Fibroblast of pulmonary artery (primary cell): ENCODE data around the gene ISM2.

Experiments used
- DNase-seq: peaks from one replicate; pipeline ENCODE4 v3.0.0-alpha.2; 2010; ENCODE audit warnings: low read depth
- H3K4me3 ChIP-seq: replicated peaks from 2 replicates; pipeline ENCODE4 v1.5.1; 2011; ENCODE audit warnings: low read depth, mild to moderate bottlenecking, control low read depth, low read length, moderate library complexity
- TF ChIP-seq, protein P1 (sequence below): IDR thresholded peaks from 2 replicates; pipeline ENCODE4 v1.5.1; 2011; ENCODE audit warnings: mild to moderate bottlenecking, control low read depth, low read length, inconsistent platforms; ENCODE audit errors: missing control alignments

ISM2 gene

DNA sequence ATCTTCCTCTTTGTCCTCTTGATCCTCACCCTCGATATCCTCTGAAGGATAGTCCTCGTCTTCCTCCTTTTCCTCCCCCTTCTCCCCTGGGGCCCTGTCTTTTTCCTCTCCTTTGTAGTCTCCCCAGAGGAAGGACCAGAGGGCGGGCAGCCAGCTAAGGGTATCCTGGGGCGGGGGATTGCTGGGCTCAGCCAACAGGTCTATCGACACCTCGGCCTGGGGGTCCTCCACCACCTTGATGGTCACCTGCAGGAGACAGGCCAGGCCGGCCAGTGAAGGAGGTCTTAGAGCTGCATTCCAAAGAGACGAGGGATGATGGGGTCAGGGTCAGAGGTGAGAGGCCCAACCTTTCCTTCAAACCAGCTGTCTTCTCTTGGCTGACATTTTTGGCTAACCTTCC is 16.2 kb downstream of the ISM2 start:
- DNase-seq = no peak
- no peak overlapping the region for H3K4me3 ChIP-seq
- TF ChIP-seq, protein P1, sequence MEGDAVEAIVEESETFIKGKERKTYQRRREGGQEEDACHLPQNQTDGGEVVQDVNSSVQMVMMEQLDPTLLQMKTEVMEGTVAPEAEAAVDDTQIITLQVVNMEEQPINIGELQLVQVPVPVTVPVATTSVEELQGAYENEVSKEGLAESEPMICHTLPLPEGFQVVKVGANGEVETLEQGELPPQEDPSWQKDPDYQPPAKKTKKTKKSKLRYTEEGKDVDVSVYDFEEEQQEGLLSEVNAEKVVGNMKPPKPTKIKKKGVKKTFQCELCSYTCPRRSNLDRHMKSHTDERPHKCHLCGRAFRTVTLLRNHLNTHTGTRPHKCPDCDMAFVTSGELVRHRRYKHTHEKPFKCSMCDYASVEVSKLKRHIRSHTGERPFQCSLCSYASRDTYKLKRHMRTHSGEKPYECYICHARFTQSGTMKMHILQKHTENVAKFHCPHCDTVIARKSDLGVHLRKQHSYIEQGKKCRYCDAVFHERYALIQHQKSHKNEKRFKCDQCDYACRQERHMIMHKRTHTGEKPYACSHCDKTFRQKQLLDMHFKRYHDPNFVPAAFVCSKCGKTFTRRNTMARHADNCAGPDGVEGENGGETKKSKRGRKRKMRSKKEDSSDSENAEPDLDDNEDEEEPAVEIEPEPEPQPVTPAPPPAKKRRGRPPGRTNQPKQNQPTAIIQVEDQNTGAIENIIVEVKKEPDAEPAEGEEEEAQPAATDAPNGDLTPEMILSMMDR = no peak

DNA sequence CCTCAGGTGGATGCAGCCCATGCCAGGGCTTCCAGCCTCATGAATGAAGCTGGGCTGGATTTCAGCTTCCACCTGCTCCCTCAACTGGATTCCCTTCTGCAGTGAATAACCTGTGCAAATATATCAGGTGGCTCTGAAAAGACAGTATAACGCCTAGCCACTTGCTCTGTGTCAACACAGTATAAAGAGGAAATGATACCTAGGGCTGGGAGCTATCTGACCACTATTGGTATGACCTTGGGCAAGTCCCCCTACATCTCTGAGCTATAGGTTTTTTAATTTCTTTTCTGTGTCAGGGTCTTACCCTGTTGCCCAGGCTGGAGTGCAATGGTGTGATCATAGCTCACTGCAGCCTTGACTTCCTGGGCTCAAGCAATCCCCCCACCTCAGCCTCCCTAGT is 19.8 kb downstream of the ISM2 start:
- no peak for DNase-seq
- TF ChIP-seq, protein P1 = no peak
- H3K4me3 ChIP-seq = no peak overlapping the region

DNA sequence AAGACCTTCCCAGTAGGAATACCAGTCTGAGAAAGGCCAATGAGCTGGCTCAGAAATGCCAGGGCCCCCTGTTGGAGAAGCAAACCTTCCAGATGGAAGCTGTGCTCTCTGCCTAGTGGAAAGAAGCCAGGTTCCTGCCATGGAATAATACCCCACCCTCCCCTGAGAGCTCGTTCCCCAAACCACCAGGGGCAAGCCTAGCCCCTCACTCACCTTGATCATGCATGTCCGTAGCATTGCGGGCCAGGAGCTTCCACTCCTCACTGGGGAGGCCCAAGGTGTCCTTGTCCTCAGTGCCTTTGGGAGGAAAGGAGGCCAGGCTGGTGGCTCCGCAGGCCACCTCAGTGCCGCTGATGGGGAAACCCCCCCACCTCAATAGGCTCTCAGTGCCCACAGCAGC is 20.6 kb downstream of the ISM2 start:
- H3K4me3 ChIP-seq = no peak overlapping the region
- DNase-seq = no peak
- TF ChIP-seq, protein P1 = no peak

DNA sequence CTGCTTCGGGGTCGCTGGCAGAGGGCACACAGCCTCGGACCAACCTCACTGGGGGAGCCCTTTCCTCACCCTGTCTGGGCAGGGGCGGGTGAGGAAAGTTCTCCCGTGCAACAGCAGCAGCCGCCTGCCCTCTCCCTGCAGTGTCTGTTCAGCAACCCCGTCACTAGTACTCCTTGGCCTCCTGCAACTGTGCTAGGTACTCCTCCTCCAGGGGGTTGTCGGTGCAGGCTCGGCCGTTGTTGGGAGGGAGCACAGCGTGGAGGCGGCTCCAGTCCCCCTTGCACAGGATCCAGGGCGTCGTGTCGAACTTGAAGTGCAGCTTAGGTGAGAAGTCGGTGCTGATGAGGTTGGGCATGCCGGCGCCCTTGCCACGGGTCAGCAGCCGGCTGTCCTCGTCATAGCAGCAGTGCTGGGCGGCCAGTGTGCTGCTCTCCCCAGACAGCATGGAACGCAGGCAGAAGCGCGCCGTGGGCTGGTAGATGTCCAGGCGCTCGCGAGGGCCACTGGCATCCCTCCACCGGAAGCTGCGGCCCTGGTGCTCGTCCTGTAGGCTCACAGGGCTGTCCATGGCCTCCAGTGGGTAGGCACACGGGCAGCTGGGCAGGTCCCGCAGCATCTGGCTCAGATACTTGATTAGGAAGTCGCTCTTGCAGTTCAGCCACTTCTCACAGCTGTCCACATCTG is 23.0 kb downstream of the ISM2 start:
- DNase-seq = no peak
- TF ChIP-seq, protein P1 = no peak
- H3K4me3 ChIP-seq = no peak overlapping the region

DNA sequence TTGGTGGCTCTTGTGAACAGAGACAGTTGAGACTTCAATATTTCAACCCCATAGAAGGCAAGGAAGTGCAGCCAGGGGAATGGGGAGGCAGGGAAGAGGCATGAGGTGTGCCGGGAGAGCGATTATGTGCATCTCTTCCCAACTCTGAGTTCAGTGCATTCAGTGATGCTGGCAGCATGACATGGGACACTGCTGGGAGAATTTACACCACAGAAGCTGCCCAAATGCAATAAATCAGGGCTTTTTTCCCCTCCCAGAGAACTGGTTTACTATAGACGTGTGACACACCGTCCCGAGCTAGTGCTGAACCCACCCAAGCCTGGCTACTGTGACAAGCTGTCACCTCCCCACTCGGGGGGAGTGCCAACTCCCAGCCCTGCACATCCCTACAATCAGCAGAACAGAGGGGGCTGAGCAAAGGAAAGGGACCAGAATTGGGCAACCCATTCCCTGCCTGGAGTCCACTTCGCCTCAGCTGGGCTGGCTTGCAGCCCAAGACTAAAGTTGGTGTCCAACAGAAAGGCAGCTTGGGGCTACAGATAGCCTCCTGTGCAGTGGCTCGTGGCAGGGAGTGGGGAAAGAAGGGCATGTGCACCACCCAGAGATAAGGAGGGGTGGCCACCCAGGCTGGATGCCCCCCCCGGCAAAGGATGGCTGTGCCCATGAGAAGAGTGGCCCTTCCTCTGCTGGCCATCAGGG is 24.0 kb downstream of the ISM2 start:
- TF ChIP-seq, protein P1 = no peak
- no peak for DNase-seq
- no peak overlapping the region for H3K4me3 ChIP-seq

DNA sequence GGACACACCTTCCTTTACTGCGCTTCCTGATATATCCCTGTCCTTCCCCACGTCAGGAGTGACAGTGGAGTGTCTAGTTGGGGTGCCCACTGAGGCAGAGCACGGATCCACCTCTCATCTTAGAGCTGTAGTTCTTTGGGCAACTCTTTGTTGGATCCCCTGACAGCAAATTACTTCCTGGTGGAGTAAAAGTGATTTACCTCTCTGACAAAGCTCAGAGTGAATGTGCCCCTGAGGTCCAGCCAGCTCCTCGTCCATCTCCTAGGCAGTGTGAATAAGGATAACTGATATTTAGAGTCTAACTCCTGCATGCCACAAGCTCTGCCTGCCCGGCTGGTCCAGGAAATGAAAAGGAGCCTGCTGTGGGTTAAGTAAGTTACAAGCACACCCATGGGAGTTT is 24.7 kb downstream of the ISM2 start:
- no peak for DNase-seq
- TF ChIP-seq, protein P1 = no peak
- no peak overlapping the region for H3K4me3 ChIP-seq

DNA sequence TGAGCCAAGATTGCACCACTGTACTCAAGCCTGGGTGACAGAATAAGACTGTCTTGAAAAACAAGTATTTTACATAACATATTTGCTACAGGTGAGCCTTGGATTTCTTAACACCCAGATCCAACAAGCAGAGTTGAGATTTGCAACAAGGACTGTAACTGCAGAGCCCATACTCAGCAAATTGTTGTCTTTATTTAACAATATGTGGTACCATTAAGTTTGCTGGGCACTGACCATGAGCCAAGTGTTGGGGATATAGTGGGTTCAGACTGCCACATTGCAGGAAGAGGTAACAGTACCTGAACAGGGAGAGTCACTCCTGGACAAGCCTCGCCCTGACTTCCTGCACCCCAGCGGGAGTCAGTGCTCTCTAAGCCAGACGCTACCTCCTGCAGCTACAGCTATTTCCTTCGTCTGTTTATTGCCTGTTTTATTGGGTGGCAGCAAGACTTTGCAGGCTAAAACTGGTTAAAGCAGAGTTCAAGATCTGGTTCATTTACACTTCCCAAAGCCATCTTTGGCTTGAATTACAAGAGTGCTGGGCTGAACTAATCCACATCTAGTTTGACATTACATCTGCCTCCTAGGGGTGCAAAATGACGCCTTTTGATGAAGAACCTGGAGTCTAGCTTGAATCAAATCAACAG is 28.3 kb downstream of the ISM2 start:
- H3K4me3 ChIP-seq = no peak overlapping the region
- no peak for DNase-seq
- TF ChIP-seq, protein P1 = no peak
